ENCODE measurements around the gene TTLL5.

DNA sequence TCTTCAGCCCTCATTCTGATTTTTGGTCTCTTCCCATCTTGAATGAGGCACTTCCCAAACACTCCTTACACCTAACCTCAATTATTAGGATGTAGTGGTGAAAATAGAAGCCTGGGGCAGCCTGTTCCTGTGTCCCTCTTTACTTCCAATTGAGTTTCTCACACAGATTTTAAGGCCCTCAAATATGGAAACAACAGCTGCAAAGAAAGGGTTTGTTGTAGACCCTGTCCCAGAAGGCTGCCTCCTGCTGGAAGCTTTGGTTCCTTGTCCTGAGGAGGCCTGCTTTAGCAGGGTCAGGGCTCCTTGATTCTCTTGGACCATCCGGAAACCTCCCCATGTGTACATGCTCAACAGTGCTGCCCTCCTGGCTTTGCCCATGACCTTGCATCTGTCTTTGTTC lies 219.5 kb downstream of the TTLL5 start:
- no peak for TF ChIP-seq CTCF (IDR thresholded peaks at IDR 0.05)
- no peak for TF ChIP-seq POLR2A (IDR thresholded peaks at IDR 0.05)
